A172 (cell line): ENCODE measurements around the gene ALAS1. TPM values are rescaled to one million over a fixed set of nuclear protein-coding genes. Genes with fewer than 3 reads are reported as not detected.

Experiments used
- DNase-seq: peaks from one replicate; pipeline ENCODE4 v3.0.0-alpha.2; 2015; ENCODE audit warnings: low spot score
- total RNA-seq: library from RNA; depleted of rRNA; stranded (reverse); fragments of >200 nt; shearing (Covaris generic); gene quantifications from 2 replicates; pipeline ENCODE4 v1.2.3, GENCODE V29; 2014

Gene ALAS1
- total RNA-seq, 1 experiment from 2014 or later, result 66.9 TPM

DNA sequence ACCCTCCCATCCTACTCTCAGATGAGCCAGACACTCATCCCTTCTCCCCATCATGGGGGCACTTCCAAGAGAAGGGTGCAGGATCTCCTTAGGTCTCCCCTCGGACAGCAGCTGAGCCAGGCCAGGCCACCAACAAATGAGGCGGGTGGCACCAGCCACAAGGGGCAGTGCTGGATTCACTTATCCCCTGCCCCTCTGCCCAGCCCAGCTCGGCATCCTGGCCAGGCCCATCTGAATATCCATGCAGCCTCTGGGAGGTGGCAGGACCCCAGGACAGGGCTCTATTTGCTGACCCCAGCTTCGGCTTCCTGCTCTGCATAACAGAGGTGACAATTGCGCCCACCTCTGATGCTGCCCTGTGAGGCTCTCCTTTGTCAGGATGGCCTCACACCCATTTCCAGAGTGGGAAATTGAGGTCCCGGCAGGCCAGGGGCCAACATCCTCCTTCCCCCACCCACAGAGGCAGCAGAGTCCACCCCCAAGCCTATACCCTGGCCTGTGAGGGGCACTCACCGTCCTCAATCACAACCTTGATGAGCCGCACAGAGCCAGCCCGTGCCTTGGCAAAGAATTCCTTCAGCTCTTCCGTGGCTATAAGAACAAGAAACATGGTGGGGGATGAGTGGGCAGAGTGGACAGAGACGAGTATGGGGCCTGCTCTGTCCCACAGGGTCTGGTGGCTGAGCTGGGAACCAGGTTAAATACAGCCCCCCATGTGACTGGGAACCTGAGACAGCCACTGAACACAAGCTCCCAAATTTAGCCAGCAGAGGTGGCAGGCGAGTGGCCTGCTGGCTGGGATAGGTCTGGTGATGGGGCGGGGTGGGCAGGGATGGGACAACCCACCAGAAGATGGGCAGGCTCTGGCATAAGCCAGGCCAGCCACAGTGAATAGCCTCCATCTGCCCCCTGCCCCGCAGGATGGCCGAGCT, 36.8 kb downstream of the ALAS1 start:
- no peak for DNase-seq

- DNase-seq, result no peak
Measured at GRCh38 chr3:52236424-52236886, 38.5 kb downstream of the ALAS1 start.

DNA sequence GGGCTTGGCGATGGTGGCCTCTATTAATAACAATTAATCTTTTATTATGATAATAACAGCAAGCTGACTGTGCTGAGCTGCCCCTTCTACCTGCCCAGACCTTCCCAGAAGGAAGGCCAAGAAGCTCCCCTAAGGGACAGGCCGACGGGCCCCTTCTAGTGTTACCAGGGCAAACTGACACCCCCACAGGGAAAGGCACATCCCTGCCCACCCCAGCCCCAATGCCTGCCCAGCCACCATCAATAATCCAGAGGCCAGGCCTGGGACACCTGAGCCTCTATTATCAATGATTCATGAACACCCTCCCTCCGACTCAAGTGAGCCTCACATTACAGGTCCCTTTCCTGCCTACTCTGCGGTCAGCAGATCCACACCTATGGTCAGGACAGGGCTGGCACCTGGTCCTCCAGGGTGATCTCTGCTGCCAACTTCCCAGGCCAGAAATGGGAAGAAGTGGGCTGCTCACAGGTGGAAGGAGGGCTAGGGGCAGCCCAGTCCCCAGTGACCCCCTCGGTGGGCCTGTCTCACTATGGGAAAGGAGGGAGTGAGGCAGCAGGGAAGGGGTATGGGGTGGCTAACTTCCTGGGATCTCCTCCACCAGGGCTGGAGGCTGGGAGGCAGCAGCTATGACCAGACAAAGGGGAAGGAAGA, 39.2 kb downstream of the ALAS1 start:
- peak; percentile 54 for DNase-seq

DNA sequence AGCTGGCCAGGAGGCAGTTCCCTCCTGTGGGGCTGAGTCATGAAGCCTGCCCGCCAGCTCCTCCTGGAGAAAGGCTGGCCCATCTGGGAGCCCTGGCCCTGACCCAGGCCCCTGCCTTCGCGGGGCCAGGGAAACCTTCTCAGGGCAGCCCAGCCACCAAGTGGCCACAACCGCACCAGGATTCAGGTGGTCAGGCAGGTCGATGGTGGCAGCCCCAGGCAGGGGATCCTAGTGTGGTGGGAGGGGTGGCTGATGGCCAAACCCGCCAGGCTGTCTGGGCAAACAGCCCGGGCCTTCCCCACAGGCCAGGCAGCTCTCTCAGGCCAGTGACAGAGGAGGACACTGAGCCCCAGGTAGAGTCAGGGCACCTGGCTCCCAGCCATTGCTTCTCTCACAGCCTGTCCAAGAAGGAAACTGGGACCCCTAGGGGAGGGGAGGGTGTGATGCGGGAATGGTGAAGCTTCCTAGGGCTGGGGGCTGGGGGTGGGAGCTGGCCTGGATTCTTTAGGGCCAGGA, 39.8 kb downstream of the ALAS1 start:
- DNase-seq, result peak; percentile 93

GRCh38 chr3:52238193-52238760, 40.3 kb downstream of the ALAS1 start:
- no peak for DNase-seq

- DNase-seq, result no peak
Measured at GRCh38 chr3:52238761-52239701, 41.1 kb downstream of the ALAS1 start, which contains the start of gene TWF2. Gene TWF2, minus strand, starts transcription at chr3:52239158. Its CDS starts 142 bp downstream, at chr3:52239016.

- peak; percentile 80 for DNase-seq
Measured at GRCh38 chr3:52240059-52240885, 42.3 kb downstream of the ALAS1 start.

GRCh38 chr3:52240886-52241370, 43.0 kb downstream of the ALAS1 start:
- DNase-seq, result no peak

DNA sequence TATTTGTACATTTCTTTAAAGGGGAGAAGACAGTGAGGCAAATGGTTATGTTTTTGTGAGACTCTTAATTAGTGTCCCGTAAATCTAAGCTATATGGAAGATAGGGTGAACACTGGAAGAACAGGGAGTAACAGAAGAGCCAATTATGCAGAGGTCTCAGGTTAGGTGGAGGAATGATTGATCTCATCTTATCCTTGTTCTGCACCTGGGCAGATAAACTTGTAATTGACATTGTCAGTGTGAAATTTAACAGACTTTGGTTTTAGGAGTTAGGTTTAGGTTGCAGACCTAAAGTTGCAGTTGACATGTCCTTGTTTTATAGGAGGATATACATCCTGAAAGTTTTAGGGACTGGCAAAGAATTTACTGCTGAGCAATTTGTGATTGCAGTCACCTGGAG, 44.1 kb downstream of the ALAS1 start:
- no peak for DNase-seq

DNA sequence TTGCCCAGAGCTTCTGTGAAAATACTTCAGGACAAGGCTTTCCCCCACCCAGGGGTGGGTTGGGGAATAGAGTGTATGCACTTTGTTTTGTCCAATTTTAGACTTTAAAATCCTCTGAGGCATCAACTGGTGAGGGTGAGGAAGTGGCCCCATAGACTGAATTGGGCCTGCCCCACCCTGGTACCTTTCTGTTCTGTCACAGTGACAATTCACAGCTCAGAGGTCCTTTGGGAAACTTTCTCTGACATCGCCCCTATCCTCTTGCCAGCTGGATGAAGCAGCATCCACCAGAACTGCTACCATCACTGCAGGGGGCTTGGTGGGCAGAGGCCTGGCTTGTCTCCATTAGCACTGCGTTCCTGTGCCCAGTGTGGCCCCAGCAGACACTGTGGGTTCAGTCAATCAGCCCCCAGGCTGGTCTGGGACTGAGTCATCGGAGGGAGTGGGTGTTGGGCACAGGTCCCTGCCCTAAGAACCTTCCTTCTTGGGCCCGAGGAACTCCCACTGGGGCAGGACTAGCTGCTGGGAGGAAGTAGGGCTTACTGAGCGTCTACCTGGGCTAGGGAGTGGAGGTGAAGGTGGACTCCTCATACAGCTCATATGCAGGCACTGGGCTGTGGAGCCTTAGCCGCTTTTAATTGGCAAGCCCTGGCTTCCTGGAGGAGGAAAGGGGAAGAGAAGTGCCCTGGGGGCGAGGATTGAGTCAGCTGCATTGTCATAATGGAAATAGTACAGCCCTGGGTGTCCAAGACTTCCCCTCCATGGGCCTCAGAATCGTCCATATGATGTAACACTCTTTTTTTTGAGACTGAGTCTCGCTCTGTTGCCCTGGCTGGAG, 46.0 kb downstream of the ALAS1 start:
- peak; percentile 41 for DNase-seq

GRCh38 chr3:52245322-52246263, 47.6 kb downstream of the ALAS1 start, which contains the start of gene PPM1M:
Gene PPM1M, plus strand, starts transcription at chr3:52245759. Its CDS starts 66 bp downstream, at chr3:52245825.
- DNase-seq, result no peak

DNA sequence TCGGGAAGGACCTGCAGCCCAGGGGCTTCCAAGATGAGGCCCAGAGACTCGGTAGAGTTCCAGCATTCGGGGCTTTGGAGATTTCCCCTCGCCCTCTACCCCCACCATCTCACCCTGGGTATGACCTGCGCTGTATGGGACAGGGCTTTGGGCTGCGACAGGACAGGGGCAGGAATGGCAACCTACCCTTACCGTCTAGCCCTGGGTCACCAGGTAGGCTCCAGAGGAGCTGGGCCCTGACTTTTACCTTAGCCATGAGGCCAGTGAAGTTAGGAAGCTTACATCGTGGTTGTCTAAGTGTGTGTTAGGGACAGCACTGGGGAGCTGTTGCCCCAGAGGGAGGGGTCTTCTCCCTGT, 48.3 kb downstream of the ALAS1 start:
- no peak for DNase-seq

GRCh38 chr3:52246728-52247408, 48.9 kb downstream of the ALAS1 start:
- DNase-seq, result no peak

DNA sequence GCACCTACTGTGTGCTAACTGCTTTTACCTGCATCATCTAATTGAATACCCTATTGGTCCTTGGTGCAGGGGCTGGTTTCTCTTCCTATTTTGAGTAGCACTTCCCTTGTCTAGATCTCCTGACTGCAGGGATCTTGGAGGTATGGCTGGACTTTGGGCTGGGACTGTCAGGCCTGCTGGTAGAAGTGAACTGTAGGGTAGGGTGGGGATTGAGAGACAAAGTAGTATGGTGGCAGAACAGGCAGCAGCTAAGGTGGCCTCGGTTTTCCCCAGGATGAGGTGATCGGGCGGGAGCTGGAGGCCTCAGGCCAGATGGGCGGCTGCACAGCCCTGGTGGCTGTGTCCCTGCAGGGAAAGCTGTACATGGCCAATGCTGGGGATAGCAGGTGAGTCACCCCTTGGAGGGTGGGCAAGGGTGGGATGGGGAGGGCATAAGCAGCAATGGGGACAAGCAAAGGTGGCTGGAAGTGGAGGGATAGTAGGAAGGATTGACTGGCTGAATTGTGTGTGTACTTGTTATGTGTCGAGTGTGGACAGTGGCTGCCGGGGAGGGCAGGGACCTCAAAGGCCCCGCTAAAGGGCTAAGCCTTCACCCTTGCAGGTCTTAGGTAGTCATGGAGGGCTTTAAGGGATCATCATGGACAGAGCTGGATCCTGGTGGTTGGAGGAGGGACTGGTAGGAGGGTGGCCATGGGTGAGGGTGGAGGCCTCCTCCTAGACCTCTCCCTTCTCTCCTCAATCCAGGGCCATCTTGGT, 49.6 kb downstream of the ALAS1 start:
- no peak for DNase-seq

GRCh38 chr3:52248165-52248541, 50.2 kb downstream of the ALAS1 start:
- no peak for DNase-seq

GRCh38 chr3:52248816-52249547, 51.0 kb downstream of the ALAS1 start:
- no peak for DNase-seq
